ENCODE measurements around the gene ACAA2. TPM values are rescaled to one million over a fixed set of nuclear protein-coding genes. Genes with fewer than 3 reads are reported as not detected.

Gene ACAA2
- polyA plus RNA-seq, 1 donor (not counting 4 experiments of a cell fraction or from before 2014, with no cell fraction given): 2.3 TPM

- DNase-seq (ENCODE audit: low read depth, low spot score): no peak
- TF ChIP-seq CTCF (optimal IDR thresholded peaks at IDR 0.05 in 1 of 3, IDR thresholded peaks at IDR 0.05 in 1 of 3, conservative IDR thresholded peaks at IDR 0.05 in 1 of 3; ENCODE audit: extremely low read depth in 1 of 3, insufficient read depth in 2 of 3, low read length in 3 of 3): no peak
- TF ChIP-seq EZH2 (IDR thresholded peaks at IDR 0.05; ENCODE audit: low read length): no peak
- peak; percentile 20 for FAIRE-seq
- peaks cover 5% of the 10 kb centered on the region for H3K4me1 ChIP-seq (ENCODE audit: control insufficient read depth, extremely low read depth, insufficient read depth, low read length)
- no peak overlapping the region for H2AFZ ChIP-seq (ENCODE audit: control insufficient read depth, low read length)
- H3K36me3 ChIP-seq (ENCODE audit: control insufficient read depth in 2 of 2, extremely low read depth in 1 of 2, insufficient read depth in 2 of 2, low read length in 2 of 2): no peaks in the 10 kb centered on the region
- H3K9me1 ChIP-seq (ENCODE audit: control insufficient read depth, extremely low read depth, insufficient read depth, low read length): no peaks in the 10 kb centered on the region
- no peaks in the 10 kb centered on the region for H3K79me2 ChIP-seq (ENCODE audit: control insufficient read depth, insufficient read depth, low read length)
- H3K9ac ChIP-seq (ENCODE audit: control insufficient read depth, extremely low read depth, insufficient read depth, low read length): no peak overlapping the region
- dilution Hi-C loops (cut with MboI; ENCODE audit: extremely low pct_ligation_motif_present, low sequenced_read_pairs): no loop called here
- no peak overlapping the region for H3K4me3 ChIP-seq (ENCODE audit: control insufficient read depth in 2 of 3, extremely low read depth in 1 of 3, insufficient read depth in 2 of 3, low read depth in 1 of 3, low read length in 3 of 3)
- H4K20me1 ChIP-seq (ENCODE audit: control insufficient read depth, extremely low read depth, insufficient read depth, low read length): no peaks in the 10 kb centered on the region
- no peak overlapping the region for H3K27ac ChIP-seq (ENCODE audit: control insufficient read depth, insufficient read depth, low read length)
- H3K27me3 ChIP-seq (ENCODE audit: control insufficient read depth, extremely low read depth, insufficient read depth, low read length): no peaks in the 10 kb centered on the region
- H3K9me3 ChIP-seq (ENCODE audit: control insufficient read depth, low read depth, low read length): no peaks in the 10 kb centered on the region
- no peak overlapping the region for H3K4me2 ChIP-seq (ENCODE audit: control insufficient read depth, extremely low read depth, insufficient read depth, low read depth, low read length)
Measured at GRCh38 chr18:49742316-49743116, 70.8 kb downstream of the ACAA2 start.

DNA sequence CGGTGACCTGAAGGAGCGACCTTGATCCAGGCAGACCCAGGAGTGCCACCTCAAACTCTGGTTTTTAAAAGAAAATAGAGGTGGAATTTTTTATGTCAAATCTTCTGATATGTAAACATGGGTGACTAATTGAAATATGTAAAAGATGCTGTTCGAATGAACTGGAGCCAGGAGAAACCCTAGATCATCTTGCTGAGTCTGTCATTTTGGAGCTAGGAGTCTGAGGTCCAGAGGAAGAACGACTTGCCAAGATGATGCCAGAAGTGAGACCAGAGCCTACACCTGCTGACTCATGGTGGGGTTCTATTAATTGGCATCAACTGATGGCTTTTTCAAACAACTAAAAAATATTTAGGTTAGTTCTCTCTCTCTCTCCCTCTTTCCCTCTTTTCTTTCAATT lies 74.1 kb downstream of the ACAA2 start:
- Histone ChIP-seq H3K9ac (ENCODE audit: control insufficient read depth, extremely low read depth, insufficient read depth, low read length) (no peak overlapping the region), H3K4me2 (ENCODE audit: control insufficient read depth, extremely low read depth, insufficient read depth, low read depth, low read length) (no peak overlapping the region), H3K79me2 (ENCODE audit: control insufficient read depth, insufficient read depth, low read length) (no peaks in the 10 kb centered on the region), H2AFZ (ENCODE audit: control insufficient read depth, low read length) (no peak overlapping the region), H3K9me3 (ENCODE audit: control insufficient read depth, low read depth, low read length) (no peaks in the 10 kb centered on the region), H3K4me1 (ENCODE audit: control insufficient read depth, extremely low read depth, insufficient read depth, low read length) (no peaks in the 10 kb centered on the region), H3K27me3 (ENCODE audit: control insufficient read depth, extremely low read depth, insufficient read depth, low read length) (no peaks in the 10 kb centered on the region), H3K27ac (ENCODE audit: control insufficient read depth, insufficient read depth, low read length) (no peak overlapping the region), H3K4me3 (ENCODE audit: control insufficient read depth in 2 of 3, extremely low read depth in 1 of 3, insufficient read depth in 2 of 3, low read depth in 1 of 3, low read length in 3 of 3) (no peak overlapping the region), H3K9me1 (ENCODE audit: control insufficient read depth, extremely low read depth, insufficient read depth, low read length) (no peaks in the 10 kb centered on the region), H4K20me1 (ENCODE audit: control insufficient read depth, extremely low read depth, insufficient read depth, low read length) (no peaks in the 10 kb centered on the region), H3K36me3 (ENCODE audit: control insufficient read depth in 2 of 2, extremely low read depth in 1 of 2, insufficient read depth in 2 of 2, low read length in 2 of 2) (no peaks in the 10 kb centered on the region)
- dilution Hi-C loops (cut with MboI; ENCODE audit: extremely low pct_ligation_motif_present, low sequenced_read_pairs): no loop called here
- TF ChIP-seq CTCF (optimal IDR thresholded peaks at IDR 0.05 in 1 of 3, IDR thresholded peaks at IDR 0.05 in 1 of 3, conservative IDR thresholded peaks at IDR 0.05 in 1 of 3; ENCODE audit: extremely low read depth in 1 of 3, insufficient read depth in 2 of 3, low read length in 3 of 3) (no peak), EZH2 (IDR thresholded peaks at IDR 0.05; ENCODE audit: low read length) (no peak)
- peak; percentile 43 for FAIRE-seq
- DNase-seq (ENCODE audit: low read depth, low spot score): no peak

Measured in keratinocyte (primary cell).